HepG2 (cell line): ENCODE results near the gene PIEZO1. TPM values are rescaled to one million over a fixed set of nuclear protein-coding genes. Genes with fewer than 3 reads are reported as not detected.
A peak's percentile ranks its signal among the peaks of the same experiment; 100 is the strongest.

Source experiments
- ARID2 ChIP-seq: sonication (generic); formaldehyde crosslinking; IDR thresholded peaks from 2 replicates; pipeline ENCODE4 v1.8.1; 2022; ENCODE audit warnings: mild to moderate bottlenecking, missing genetic modification reagents, borderline replicate concordance
- ARID5B ChIP-seq: IDR thresholded peaks from 2 replicates; pipeline ENCODE4 v1.4.0; 2020; ENCODE audit warnings: mild to moderate bottlenecking, missing genetic modification reagents
- BCL3 ChIP-seq: sonication (generic); formaldehyde crosslinking; IDR thresholded peaks from 2 replicates; pipeline ENCODE4 v1.5.1; 2020; ENCODE audit warnings: mild to moderate bottlenecking, missing genetic modification reagents, moderate library complexity
- GFI1 ChIP-seq: sonication (generic); formaldehyde crosslinking; IDR thresholded peaks from 2 replicates; pipeline ENCODE4 v1.5.0; 2020; ENCODE audit warnings: missing genetic modification reagents, mild to moderate bottlenecking, borderline replicate concordance
- HIC2 ChIP-seq: sonication (generic); formaldehyde crosslinking; IDR thresholded peaks from 2 replicates; pipeline ENCODE4 v1.9.0; 2022; ENCODE audit warnings: low read depth, missing genetic modification reagents
- MEIS1 ChIP-seq: sonication (generic); formaldehyde crosslinking; IDR thresholded peaks from 2 replicates; pipeline ENCODE4 v1.9.0; 2021; ENCODE audit warnings: mild to moderate bottlenecking, missing genetic modification reagents, moderate library complexity, borderline replicate concordance
- MTF1 ChIP-seq: sonication (generic); formaldehyde crosslinking; IDR thresholded peaks from 2 replicates; pipeline ENCODE4 v1.5.0; 2020; ENCODE audit warnings: missing genetic modification reagents
- PITX1 ChIP-seq: sonication (generic); formaldehyde crosslinking; IDR thresholded peaks from 2 replicates; pipeline ENCODE4 v1.5.1; 2020; ENCODE audit warnings: mild to moderate bottlenecking, missing genetic modification reagents
- RNF219 ChIP-seq: sonication (generic); formaldehyde crosslinking; IDR thresholded peaks from 2 replicates; pipeline ENCODE4 v1.5.0; 2020; ENCODE audit warnings: mild to moderate bottlenecking, missing genetic modification reagents
- SIN3A ChIP-seq: IDR thresholded peaks from 2 replicates; pipeline ENCODE4 v1.6.1; 2011; ENCODE audit warnings: low read depth, mild to moderate bottlenecking, control low read depth, low read length, borderline replicate concordance
- TFDP2 ChIP-seq: sonication (generic); formaldehyde crosslinking; IDR thresholded peaks from 2 replicates; pipeline ENCODE4 v1.4.0; 2020; ENCODE audit warnings: missing genetic modification reagents
- ZFP82 ChIP-seq: sonication (generic); formaldehyde crosslinking; IDR thresholded peaks from 2 replicates; pipeline ENCODE4 v1.5.1; 2020; ENCODE audit warnings: mild to moderate bottlenecking, missing genetic modification reagents, borderline replicate concordance
- ZNF607 ChIP-seq: sonication (generic); formaldehyde crosslinking; IDR thresholded peaks from 2 replicates; pipeline ENCODE4 v1.5.1; 2020; ENCODE audit warnings: missing genetic modification reagents, mild to moderate bottlenecking, borderline replicate concordance
- ZNF784 ChIP-seq: sonication (generic); formaldehyde crosslinking; IDR thresholded peaks from 2 replicates; pipeline ENCODE4 v1.5.1; 2020; ENCODE audit warnings: missing genetic modification reagents, mild to moderate bottlenecking, borderline replicate concordance
- polyA plus RNA-seq, 8 experiments: library from polyadenylated mRNA; depleted of rRNA in 3 of 8; stranded (reverse) in 7 of 8; unstranded in 1 of 8; fragments of >200 nt; fragmentation: Illumina TruSeq in 4 of 8; extraction: Trizol in 4 of 8; gene quantifications; 2 replicates each; pipeline versions ENCODE4 v1.2.1 to v1.2.3, GENCODE V29; 2011 to 2016; ENCODE audit warnings: low read depth in 4 of 8, missing spikeins in 1 of 8, mixed read lengths in 1 of 8; ENCODE audit not compliant: insufficient read depth in 1 of 8
- total RNA-seq, 5 experiments: library from RNA; depleted of rRNA; stranded (reverse); fragments of >200 nt; fragmentation: Illumina TruSeq; extraction: Trizol; gene quantifications; 2 replicates each; pipeline ENCODE4 v1.2.3, GENCODE V29; 2016; ENCODE audit warnings: low read depth in 1 of 5

Gene PIEZO1
- total and polyA plus RNA-seq, 2 of the 13 experiments (the other 11 are each of a cell fraction or from before 2014, with no cell fraction given): 67.9 to 85.0 TPM

- TF ChIP-seq RNF219 (CRISPR knock-in tag) (no peak), ZNF607 (CRISPR knock-in tag) (no peak), ZFP82 (CRISPR knock-in tag) (peak; percentile 78; the same call in 1 of the 2 replicates), GFI1 (CRISPR knock-in tag) (no peak), SIN3A (no peak), MEIS1 (CRISPR knock-in tag) (0 out of 2 replicates have a peak, but pooled peaks have one; percentile 15), PITX1 (CRISPR knock-in tag) (0 out of 2 replicates have a peak, but pooled peaks have one; percentile 25), HIC2 (CRISPR knock-in tag) (peak; percentile 98), BCL3 (CRISPR knock-in tag) (peak; percentile 43; the same call in 1 of the 2 replicates), ARID2 (CRISPR knock-in tag) (no peak), ZNF784 (CRISPR knock-in tag) (no peak), ARID5B (CRISPR knock-in tag) (peak; percentile 52; the same call in 1 of the 2 replicates), MTF1 (CRISPR knock-in tag) (no peak), TFDP2 (CRISPR knock-in tag) (no peak)
Observed at GRCh38 chr16:88793251-88793954, 8.4 kb upstream of the PIEZO1 start (continued).
